Gastrocnemius medialis (tissue), 4 donors: Measurements from ENCODE around the gene PRDM10.

Experiments
- POLR2A ChIP-seq, 2 donors: fragments of 450-650 bp; IDR thresholded peaks; one replicate each; pipeline ENCODE4 v1.6.1; 2017; ENCODE audit warnings: antibody characterized with exemption in 2 of 2, mild to moderate bottlenecking in 2 of 2, moderate library complexity in 2 of 2
- TF ChIP-seq, protein P1 (sequence below), 5 experiments: fragments of 450-650 bp in 3 of 5; fragments of 200-600 bp in 2 of 5; sonication (generic) in 2 of 5; IDR thresholded peaks in 4 of 5; conservative IDR thresholded peaks in 1 of 5; 1 replicate in 4 of 5; 2 replicates in 1 of 5; pipeline ENCODE4 v1.5.1; 2016 to 2019; ENCODE audit warnings: antibody characterized with exemption in 5 of 5, mild to moderate bottlenecking in 3 of 5, moderate library complexity in 3 of 5

DNA sequence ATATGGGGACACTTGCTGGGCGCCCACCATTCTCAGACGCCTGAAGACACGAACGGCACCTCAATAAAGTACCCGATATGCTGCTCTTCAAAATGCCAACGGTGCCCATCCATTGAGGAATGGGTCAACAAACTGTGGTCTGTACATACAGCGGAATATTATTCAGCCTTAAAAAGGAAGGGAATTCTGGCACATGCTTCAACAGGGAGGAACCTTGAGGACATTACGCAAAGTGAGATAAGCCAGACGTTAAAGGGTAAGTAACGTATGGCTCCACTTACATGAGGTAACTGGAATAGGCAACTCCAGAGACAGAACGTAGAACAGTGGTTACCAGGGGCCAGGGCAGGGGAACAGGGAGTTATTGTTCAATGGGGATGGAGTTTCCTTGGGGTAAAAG lies 28.0 kb downstream of the PRDM10 start:
- TF ChIP-seq, protein P1, sequence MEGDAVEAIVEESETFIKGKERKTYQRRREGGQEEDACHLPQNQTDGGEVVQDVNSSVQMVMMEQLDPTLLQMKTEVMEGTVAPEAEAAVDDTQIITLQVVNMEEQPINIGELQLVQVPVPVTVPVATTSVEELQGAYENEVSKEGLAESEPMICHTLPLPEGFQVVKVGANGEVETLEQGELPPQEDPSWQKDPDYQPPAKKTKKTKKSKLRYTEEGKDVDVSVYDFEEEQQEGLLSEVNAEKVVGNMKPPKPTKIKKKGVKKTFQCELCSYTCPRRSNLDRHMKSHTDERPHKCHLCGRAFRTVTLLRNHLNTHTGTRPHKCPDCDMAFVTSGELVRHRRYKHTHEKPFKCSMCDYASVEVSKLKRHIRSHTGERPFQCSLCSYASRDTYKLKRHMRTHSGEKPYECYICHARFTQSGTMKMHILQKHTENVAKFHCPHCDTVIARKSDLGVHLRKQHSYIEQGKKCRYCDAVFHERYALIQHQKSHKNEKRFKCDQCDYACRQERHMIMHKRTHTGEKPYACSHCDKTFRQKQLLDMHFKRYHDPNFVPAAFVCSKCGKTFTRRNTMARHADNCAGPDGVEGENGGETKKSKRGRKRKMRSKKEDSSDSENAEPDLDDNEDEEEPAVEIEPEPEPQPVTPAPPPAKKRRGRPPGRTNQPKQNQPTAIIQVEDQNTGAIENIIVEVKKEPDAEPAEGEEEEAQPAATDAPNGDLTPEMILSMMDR (IDR thresholded peaks at IDR 0.05 in 4 of 5, conservative IDR thresholded peaks at IDR 0.05 in 1 of 5): no peak
- TF ChIP-seq POLR2A (IDR thresholded peaks at IDR 0.05): no peak
